IMR-90 (cell line): Measurements from ENCODE around the gene TMEM43. TPM values are rescaled to one million over a fixed set of nuclear protein-coding genes. Genes with fewer than 3 reads are reported as not detected.
A peak's percentile ranks its signal among the peaks of the same experiment; 100 is the strongest.

Experiments
- ATAC-seq: fragments of 200-7000 bp; cut with Tn5 transposase; 2 replicates; pipeline ENCODE4 v1.9.1; 2020; ENCODE audit warnings: low read depth, mild to moderate bottlenecking, moderate library complexity
- BruUV-seq: library from RNA; stranded (reverse); fragments of 400-500 nt; replicated peaks from 2 replicates; lab custom pipeline; 2021; lab: Mats Ljungman, UMichigan
- CTCF ChIA-PET: fragments of 300-600 bp; formaldehyde crosslinking; extraction: SDS; loops from one replicate; lab custom pipeline; 2021; ENCODE audit warnings: antibody characterized with exemption; lab: Yijun Ruan, JAX
- POLR2A ChIA-PET: fragments of 300-600 bp; sonication (Branson Sonifier 250); formaldehyde crosslinking; loops from one replicate; lab custom pipeline; 2022; ENCODE audit warnings: antibody characterized with exemption; ENCODE audit not compliant: unreplicated experiment; lab: Charles Lee
- DNase-seq: peaks from one replicate; pipeline ENCODE4 v3.0.0; 2013
- H2AFZ ChIP-seq: replicated peaks from 2 replicates; pipeline ENCODE3; 2013; ENCODE audit warnings: low read length, mild to moderate bottlenecking; ENCODE audit not compliant: poor library complexity
- H2AK5ac ChIP-seq: 2 replicates; pipeline ENCODE4 v1.6.1; 2013; ENCODE audit warnings: low read depth, low read length, inconsistent platforms
- H2AK9ac ChIP-seq: replicated peaks from 2 replicates; pipeline ENCODE3; 2013; ENCODE audit warnings: mild to moderate bottlenecking, low read depth, low read length, moderate library complexity; ENCODE audit not compliant: poor library complexity
- H2BK120ac ChIP-seq: 2 replicates; pipeline ENCODE4 v1.6.1; 2013; ENCODE audit warnings: low read depth, low read length, inconsistent platforms
- H2BK15ac ChIP-seq: 3 replicates; pipeline ENCODE4 v1.6.1; 2013; ENCODE audit warnings: low read depth, low read length, inconsistent platforms
- H2BK20ac ChIP-seq: 2 replicates; pipeline ENCODE4 v1.6.1; 2013; ENCODE audit warnings: low read depth, mild to moderate bottlenecking, inconsistent platforms, low read length, moderate library complexity
- H2BK5ac ChIP-seq: 2 replicates; pipeline ENCODE4 v1.6.1; 2013; ENCODE audit warnings: mild to moderate bottlenecking, low read depth, low read length, inconsistent platforms; ENCODE audit not compliant: poor library complexity, severe bottlenecking
- H3K14ac ChIP-seq: replicated peaks from 2 replicates; pipeline ENCODE4 v1.6.1; 2013; ENCODE audit warnings: low read depth, low read length, inconsistent platforms
- H3K18ac ChIP-seq: 2 replicates; pipeline ENCODE4 v1.6.1; 2013; ENCODE audit warnings: low read depth, low read length, control low read depth
- H3K23ac ChIP-seq: 2 replicates; pipeline ENCODE4 v1.6.1; 2013; ENCODE audit warnings: low read depth, low read length, inconsistent platforms
- H3K27ac ChIP-seq: 2 replicates; pipeline ENCODE4 v1.5.1; 2013; ENCODE audit warnings: mild to moderate bottlenecking, control low read depth, low read length; ENCODE audit not compliant: insufficient read depth
- H3K27me3 ChIP-seq: 2 replicates; pipeline ENCODE4 v1.6.1; 2013; ENCODE audit warnings: low read length; ENCODE audit not compliant: control insufficient read depth, insufficient read depth
- H3K36me3 ChIP-seq: 2 replicates; pipeline ENCODE4 v1.6.1; 2013; ENCODE audit warnings: low read length, mixed read lengths; ENCODE audit not compliant: control insufficient read depth, insufficient read depth
- H3K4ac ChIP-seq: 2 replicates; pipeline ENCODE4 v1.6.1; 2013; ENCODE audit warnings: low read depth, low read length, inconsistent platforms
- H3K4me1 ChIP-seq: 2 replicates; pipeline ENCODE4 v1.6.1; 2013; ENCODE audit warnings: low read length, mixed read lengths; ENCODE audit not compliant: control insufficient read depth, insufficient read depth
- H3K4me2 ChIP-seq: 2 replicates; pipeline ENCODE4 v1.6.1; 2013; ENCODE audit warnings: low read depth, mild to moderate bottlenecking, control low read depth, low read length, moderate library complexity
- H3K4me3 ChIP-seq: 2 replicates; pipeline ENCODE4 v1.5.1; 2013; ENCODE audit warnings: low read depth, mild to moderate bottlenecking, control low read depth, low read length, moderate library complexity; ENCODE audit not compliant: insufficient read depth
- H3K56ac ChIP-seq: 2 replicates; pipeline ENCODE4 v1.6.1; 2013; ENCODE audit warnings: low read length, inconsistent platforms; ENCODE audit not compliant: insufficient read depth; ENCODE audit errors: extremely low read depth
- H3K79me1 ChIP-seq, 2 experiments: 2 replicates each; pipeline ENCODE4 v1.6.1; 2013; ENCODE audit warnings: low read length in 2 of 2, inconsistent platforms in 1 of 2, low read depth in 1 of 2
- H3K9ac ChIP-seq: 2 replicates; pipeline ENCODE4 v1.6.1; 2013; ENCODE audit warnings: low read depth, low read length, control low read depth
- H3K9me1 ChIP-seq: 2 replicates; pipeline ENCODE4 v1.6.1; 2013; ENCODE audit warnings: low read length, inconsistent platforms; ENCODE audit not compliant: insufficient read depth
- H3K9me3 ChIP-seq: 2 replicates; pipeline ENCODE4 v1.6.1; 2013; ENCODE audit warnings: low read length; ENCODE audit not compliant: control insufficient read depth, insufficient read depth
- H4K20me1 ChIP-seq: 2 replicates; pipeline ENCODE4 v1.6.1; 2013; ENCODE audit warnings: low read length, inconsistent platforms; ENCODE audit not compliant: insufficient read depth
- H4K5ac ChIP-seq: 2 replicates; pipeline ENCODE4 v1.6.1; 2013; ENCODE audit warnings: mild to moderate bottlenecking, low read depth, low read length, control low read depth
- H4K8ac ChIP-seq, 2 experiments: 2 replicates each; pipeline ENCODE4 v1.6.1; 2013; ENCODE audit warnings: low read depth in 2 of 2, low read length in 2 of 2, control low read depth in 1 of 2, inconsistent platforms in 1 of 2
- H4K91ac ChIP-seq: 2 replicates; pipeline ENCODE4 v1.6.1; 2013; ENCODE audit warnings: low read depth, low read length, inconsistent platforms; ENCODE audit not compliant: insufficient read depth
- BHLHE40 ChIP-seq: fragments of 150-350 bp; IDR thresholded peaks from 2 replicates; pipeline ENCODE4 v1.6.1; 2016; ENCODE audit warnings: mild to moderate bottlenecking, low read depth, low read length
- CEBPB ChIP-seq: IDR thresholded peaks from 2 replicates; pipeline ENCODE4 v1.6.1; 2012; ENCODE audit warnings: low read depth, low read length, improper control_type of control experiment
- CHD1 ChIP-seq: IDR thresholded peaks from 2 replicates; pipeline ENCODE4 v1.6.1; 2012; ENCODE audit warnings: low read depth, low read length, improper control_type of control experiment
- CTCF ChIP-seq: conservative IDR thresholded peaks from 2 replicates; pipeline ENCODE4 v1.5.1; 2012; ENCODE audit warnings: mild to moderate bottlenecking, low read depth, low read length, improper control_type of control experiment
- MAFK ChIP-seq: IDR thresholded peaks from 2 replicates; pipeline ENCODE4 v1.6.1; 2012; ENCODE audit warnings: low read depth, low read length, improper control_type of control experiment
- MAZ ChIP-seq: IDR thresholded peaks from 2 replicates; pipeline ENCODE4 v1.6.1; 2012; ENCODE audit warnings: low read depth, mild to moderate bottlenecking, low read length, improper control_type of control experiment, moderate library complexity, borderline replicate concordance
- MXI1 ChIP-seq: IDR thresholded peaks from 2 replicates; pipeline ENCODE4 v1.6.1; 2012; ENCODE audit warnings: low read depth, mild to moderate bottlenecking, low read length, moderate library complexity, borderline replicate concordance
- NFE2L2 ChIP-seq: fragments of 150-350 bp; IDR thresholded peaks from 2 replicates; pipeline ENCODE4 v1.6.1; 2016; ENCODE audit warnings: low read depth, mild to moderate bottlenecking, low read length
- POLR2A ChIP-seq: IDR thresholded peaks from 2 replicates; pipeline ENCODE4 v1.6.1; 2012; ENCODE audit warnings: mild to moderate bottlenecking, low read depth, low read length
- SMC3 ChIP-seq: fragments of 150-350 bp; IDR thresholded peaks from 2 replicates; pipeline ENCODE4 v1.6.1; 2016; ENCODE audit warnings: low read depth, mild to moderate bottlenecking, antibody characterized with exemption, low read length, moderate library complexity
- WGBS, 2 experiments: methylation state at CpG; one replicate each; pipeline versions ENCODE4 v1.1.5 to v1.1.7; 2013; ENCODE audit warnings: missing lambda C conversion rate in 2 of 2; ENCODE audit not compliant: insufficient read length in 1 of 2; ENCODE audit errors: extremely low coverage in 2 of 2; 5-methylcytosine and 5-hydroxymethylcytosine counted together
- dilution Hi-C: fragments of 300-500 bp; cut with HindIII; formaldehyde crosslinking; loops from one replicate; pipeline ENCODE4 v1.14.3; 2018; ENCODE audit warnings: low sequenced_read_pairs; ENCODE audit not compliant: unreplicated experiment
- in situ Hi-C: fragments of 300-500 bp; cut with MboI; formaldehyde crosslinking; loops from 3 replicates; pipeline ENCODE4 v1.14.3; 2019; ENCODE audit warnings: low sequenced_read_pairs, inconsistent platforms, mixed read lengths
- intact Hi-C: fragments of 100-400 bp; cut with micrococcal nuclease; formaldehyde crosslinking; loops from 2 replicates; pipeline ENCODE4 v1.10.0; 2022
- polyA plus RNA-seq, 3 experiments: library from polyadenylated mRNA; depleted of rRNA; stranded (reverse); fragments of >200 nt; gene quantifications; 2 replicates each; pipeline ENCODE4 v1.2.3, GENCODE V29; 2012; ENCODE audit warnings: low replicate concordance in 1 of 3
- total RNA-seq: library from RNA; depleted of rRNA; stranded (reverse); fragments of >200 nt; gene quantifications from 2 replicates; pipeline ENCODE4 v1.2.3, GENCODE V29; 2012

The TMEM43 gene
- total and polyA plus RNA-seq, 2 of the 4 experiments (the other 2 are of a cell fraction), result 109 to 114 TPM

DNA sequence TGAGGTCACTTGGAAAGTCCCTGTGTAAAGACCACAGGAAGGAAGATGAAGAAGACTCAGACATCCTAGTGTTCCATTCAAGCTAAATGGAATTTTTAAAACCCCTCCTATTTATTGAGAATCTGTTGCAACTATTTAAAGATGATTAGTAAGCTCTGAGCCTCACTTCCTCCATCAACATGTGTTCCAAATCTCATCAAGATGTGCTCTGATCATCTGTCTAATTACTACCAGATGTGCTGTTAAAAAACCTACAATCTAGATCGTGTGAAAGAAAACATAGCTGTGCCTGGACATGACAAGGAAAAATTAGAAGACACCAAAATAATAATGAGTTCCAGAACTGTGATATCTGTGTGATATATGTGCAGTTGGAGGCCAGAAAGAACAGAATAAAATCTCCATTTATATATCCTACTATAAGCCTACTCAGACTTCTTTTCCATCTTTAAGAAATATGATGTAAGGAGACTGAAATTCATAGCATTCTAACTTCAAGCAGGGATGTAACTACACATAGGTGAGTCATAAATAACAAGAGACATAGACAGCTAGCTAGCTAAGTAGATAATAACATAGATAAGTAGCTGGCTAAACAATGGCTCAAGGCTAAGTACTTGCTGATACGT is 45.8 kb downstream of the TMEM43 start (continued):
- TF ChIP-seq CEBPB (peak; percentile 66; the same call in 1 of the 2 replicates), BHLHE40 (no peak)

DNA sequence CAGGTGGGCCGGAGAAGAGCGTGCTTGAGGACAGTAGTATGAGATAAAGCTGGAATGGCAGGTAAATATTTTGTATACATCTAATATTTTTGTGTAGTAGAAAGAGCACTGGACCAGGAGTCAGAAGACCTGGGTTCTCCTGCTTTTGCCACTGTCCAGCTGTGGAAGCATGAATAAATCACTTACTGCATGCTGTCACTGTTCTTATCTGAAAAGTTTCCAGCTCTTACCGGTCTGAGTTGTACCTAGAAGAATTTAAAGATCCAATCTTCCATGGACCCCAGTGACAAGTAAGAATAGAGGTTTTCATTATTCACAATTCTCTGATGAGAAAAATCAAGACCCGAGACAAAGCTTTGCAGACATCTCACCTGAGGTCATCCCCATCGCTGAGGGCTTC is 47.6 kb downstream of the TMEM43 start:
- Histone ChIP-seq H3K4me3 (no peak overlapping the region), H2AK9ac (no peak overlapping the region), H3K27me3 (no peaks in the 10 kb centered on the region), H2BK5ac (no peak overlapping the region), H2AFZ (no peak overlapping the region), H4K8ac (no peak overlapping the region), H3K79me1 (peaks cover 38 to 60% of the 10 kb centered on the region in 2 experiments), H3K9me1 (peaks cover 8% of the 10 kb centered on the region; the same call in 1 of the 2 replicates), H2BK20ac (no peak overlapping the region), H3K18ac (no peak overlapping the region), H3K14ac (no peak overlapping the region), H3K56ac (no peak overlapping the region), H3K4me2 (no peak overlapping the region), H3K4me1 (peaks cover 8% of the 10 kb centered on the region), H3K9ac (no peak overlapping the region), H2BK120ac (no peak overlapping the region), H3K4ac (no peak overlapping the region), H4K5ac (no peak overlapping the region), H3K23ac (no peak overlapping the region), H2AK5ac (no peak overlapping the region), H3K36me3 (peaks cover 32% of the 10 kb centered on the region), H4K91ac (no peak overlapping the region), H3K9me3 (no peaks in the 10 kb centered on the region), H2BK15ac (no peak overlapping the region), H3K27ac (no peak overlapping the region), H4K20me1 (peaks cover 7% of the 10 kb centered on the region; the same call in 1 of the 2 replicates)
- dilution Hi-C loops, result no loop called here
- ChIA-PET CTCF (no interaction called here), POLR2A (no interaction called here)
- WGBS, 2 experiments, result no CpG with 5 or more reads among the region's 5 CpGs
- no peak for ATAC-seq
- in situ Hi-C loops, result no loop called here
- no TSS peak for BruUV-seq
- no peak for DNase-seq
- TF ChIP-seq CHD1 (no peak), BHLHE40 (no peak), SMC3 (no peak), MAZ (no peak), POLR2A (no peak), CEBPB (no peak), NFE2L2 (no peak), MXI1 (no peak), CTCF (no peak), MAFK (no peak)
- intact Hi-C loops, result loop anchor here (5.0 kb wide), 1 partner anchor 515 kb away; no protein-coding TSS in a partner anchor
